ENCODE measurements around the gene HADH.

DNA sequence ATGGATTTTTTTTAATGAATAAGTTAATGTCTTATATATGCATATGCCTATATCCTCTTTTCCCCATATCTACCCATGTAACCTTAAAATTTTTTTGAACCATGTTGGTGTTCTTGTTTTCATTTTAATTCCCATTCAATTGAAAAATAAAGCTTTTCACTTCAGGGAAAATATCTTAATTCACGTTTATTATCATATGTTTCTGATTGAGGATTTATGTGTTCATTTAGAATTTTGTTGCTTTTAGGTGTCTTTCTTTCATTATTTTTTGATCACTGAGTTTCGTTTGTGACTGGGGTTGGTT lies 29.1 kb downstream of the HADH start:
- TF ChIP-seq, protein P1, sequence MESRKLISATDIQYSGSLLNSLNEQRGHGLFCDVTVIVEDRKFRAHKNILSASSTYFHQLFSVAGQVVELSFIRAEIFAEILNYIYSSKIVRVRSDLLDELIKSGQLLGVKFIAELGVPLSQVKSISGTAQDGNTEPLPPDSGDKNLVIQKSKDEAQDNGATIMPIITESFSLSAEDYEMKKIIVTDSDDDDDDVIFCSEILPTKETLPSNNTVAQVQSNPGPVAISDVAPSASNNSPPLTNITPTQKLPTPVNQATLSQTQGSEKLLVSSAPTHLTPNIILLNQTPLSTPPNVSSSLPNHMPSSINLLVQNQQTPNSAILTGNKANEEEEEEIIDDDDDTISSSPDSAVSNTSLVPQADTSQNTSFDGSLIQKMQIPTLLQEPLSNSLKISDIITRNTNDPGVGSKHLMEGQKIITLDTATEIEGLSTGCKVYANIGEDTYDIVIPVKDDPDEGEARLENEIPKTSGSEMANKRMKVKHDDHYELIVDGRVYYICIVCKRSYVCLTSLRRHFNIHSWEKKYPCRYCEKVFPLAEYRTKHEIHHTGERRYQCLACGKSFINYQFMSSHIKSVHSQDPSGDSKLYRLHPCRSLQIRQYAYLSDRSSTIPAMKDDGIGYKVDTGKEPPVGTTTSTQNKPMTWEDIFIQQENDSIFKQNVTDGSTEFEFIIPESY (IDR thresholded peaks at IDR 0.05), result no peak
- TF ChIP-seq, protein P2, sequence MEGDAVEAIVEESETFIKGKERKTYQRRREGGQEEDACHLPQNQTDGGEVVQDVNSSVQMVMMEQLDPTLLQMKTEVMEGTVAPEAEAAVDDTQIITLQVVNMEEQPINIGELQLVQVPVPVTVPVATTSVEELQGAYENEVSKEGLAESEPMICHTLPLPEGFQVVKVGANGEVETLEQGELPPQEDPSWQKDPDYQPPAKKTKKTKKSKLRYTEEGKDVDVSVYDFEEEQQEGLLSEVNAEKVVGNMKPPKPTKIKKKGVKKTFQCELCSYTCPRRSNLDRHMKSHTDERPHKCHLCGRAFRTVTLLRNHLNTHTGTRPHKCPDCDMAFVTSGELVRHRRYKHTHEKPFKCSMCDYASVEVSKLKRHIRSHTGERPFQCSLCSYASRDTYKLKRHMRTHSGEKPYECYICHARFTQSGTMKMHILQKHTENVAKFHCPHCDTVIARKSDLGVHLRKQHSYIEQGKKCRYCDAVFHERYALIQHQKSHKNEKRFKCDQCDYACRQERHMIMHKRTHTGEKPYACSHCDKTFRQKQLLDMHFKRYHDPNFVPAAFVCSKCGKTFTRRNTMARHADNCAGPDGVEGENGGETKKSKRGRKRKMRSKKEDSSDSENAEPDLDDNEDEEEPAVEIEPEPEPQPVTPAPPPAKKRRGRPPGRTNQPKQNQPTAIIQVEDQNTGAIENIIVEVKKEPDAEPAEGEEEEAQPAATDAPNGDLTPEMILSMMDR (IDR thresholded peaks at IDR 0.05; ENCODE audit: low read depth, low read length, missing input control), result no peak
- TF ChIP-seq JUND (IDR thresholded peaks at IDR 0.05), result no peak

Measured in liver (tissue), 3 donors.